K562 (cell line): Measurements from ENCODE around the gene WWC2. TPM values are rescaled to one million over a fixed set of nuclear protein-coding genes. Genes with fewer than 3 reads are reported as not detected.

Source experiments
- CEBPB ChIP-seq: fragments of 450-650 bp; IDR thresholded peaks from 2 replicates; pipeline ENCODE4 v1.6.1; 2016; ENCODE audit warnings: missing genetic modification characterization, missing compliant biosample characterization
- CEBPG ChIP-seq, 3 experiments: fragments of 200-800 bp in 1 of 3; sonication (Bioruptor generic) in 1 of 3; sonication (generic) in 1 of 3; formaldehyde crosslinking in 1 of 3; IDR thresholded peaks in 2 of 3; conservative IDR thresholded peaks in 1 of 3; 2 replicates each; pipeline versions ENCODE4 v1.6.1 to v1.8.0; 2016 to 2022; ENCODE audit warnings: missing compliant biosample characterization in 2 of 3, missing genetic modification characterization in 2 of 3, mild to moderate bottlenecking in 1 of 3, missing genetic modification reagents in 1 of 3
- HIVEP1 ChIP-seq: fragments of 250-450 bp; sonication (Bioruptor Pico); IDR thresholded peaks from 2 replicates; pipeline ENCODE4 v1.4.0; 2020; ENCODE audit warnings: mild to moderate bottlenecking
- IFI16 ChIP-seq: fragments of 250-450 bp; sonication (Bioruptor Pico); IDR thresholded peaks from 2 replicates; pipeline ENCODE4 v2.1.2; 2022; ENCODE audit warnings: mild to moderate bottlenecking, inconsistent platforms
- PRPF4 ChIP-seq: fragments of 200-400 bp; formaldehyde crosslinking; IDR thresholded peaks from one replicate; pipeline ENCODE4 v1.6.1; 2017; ENCODE audit warnings: low read length, low read depth, mild to moderate bottlenecking; ENCODE audit not compliant: insufficient read depth, poor library complexity, severe bottlenecking
- RBM15 ChIP-seq: fragments of 200-400 bp; formaldehyde crosslinking; IDR thresholded peaks from 2 replicates; pipeline ENCODE4 v1.6.1; 2018; ENCODE audit warnings: mild to moderate bottlenecking, low read length, moderate library complexity; ENCODE audit not compliant: insufficient read depth
- RBM34 ChIP-seq: fragments of 200-400 bp; formaldehyde crosslinking; IDR thresholded peaks from 2 replicates; pipeline ENCODE4 v1.6.1; 2018; ENCODE audit warnings: low read length, borderline replicate concordance; ENCODE audit not compliant: insufficient read depth
- TEAD1 ChIP-seq, 2 experiments: fragments of 450-650 bp in 1 of 2; sonication (generic) in 1 of 2; formaldehyde crosslinking; IDR thresholded peaks; 2 replicates each; pipeline versions ENCODE4 v1.4.0 to v1.8.0; 2020 to 2022; ENCODE audit warnings: mild to moderate bottlenecking in 2 of 2, missing genetic modification reagents in 1 of 2
- XRCC3 ChIP-seq: fragments of 450-650 bp; IDR thresholded peaks from 2 replicates; pipeline ENCODE4 v1.6.1; 2017; ENCODE audit warnings: mild to moderate bottlenecking, moderate library complexity
- ZNF444 ChIP-seq: fragments of 250-450 bp; sonication (Bioruptor Pico); IDR thresholded peaks from 2 replicates; pipeline ENCODE4 v1.4.0; 2020; ENCODE audit warnings: mild to moderate bottlenecking, moderate library complexity
- ZNF778 ChIP-seq: fragments of 450-650 bp; formaldehyde crosslinking; IDR thresholded peaks from 2 replicates; pipeline ENCODE4 v1.4.0; 2020; ENCODE audit warnings: mild to moderate bottlenecking, moderate library complexity
- polyA plus RNA-seq, 8 experiments: library from polyadenylated mRNA; depleted of rRNA in 4 of 8; stranded (reverse) in 5 of 8; unstranded in 3 of 8; fragments of >200 nt; fragmentation: Nextera tagmentation in 2 of 8; fragmentation: Illumina TruSeq in 1 of 8; extraction: Ambion mirVana in 2 of 8; extraction: Trizol in 1 of 8; gene quantifications; 2 replicates each; pipeline versions ENCODE4 v1.2.1 to v1.2.3, GENCODE V29; 2011 to 2014; ENCODE audit warnings: inconsistent platforms in 1 of 8, missing spikeins in 1 of 8
- total RNA-seq, 7 experiments: library from RNA; depleted of rRNA in 6 of 7; stranded (reverse); fragments of >200 nt in 6 of 7; fragmentation: Illumina TruSeq in 2 of 7; extraction: Trizol in 2 of 7; gene quantifications; 2 replicates each; pipeline versions ENCODE4 v1.2.1 to v1.2.3, GENCODE V29; 2011 to 2021; ENCODE audit warnings: low replicate concordance in 1 of 7
- TF ChIP-seq, protein P1 (sequence below): fragments of 250-450 bp; sonication (Bioruptor Pico); IDR thresholded peaks from 2 replicates; pipeline ENCODE4 v1.4.0; 2020; ENCODE audit warnings: mild to moderate bottlenecking, moderate library complexity
- TF ChIP-seq, protein P2 (sequence below): fragments of 450-650 bp; IDR thresholded peaks from 2 replicates; pipeline ENCODE4 v1.6.1; 2018; ENCODE audit not compliant: partially characterized antibody
- TF ChIP-seq, protein P3 (sequence below): fragments of 250-450 bp; sonication (Bioruptor Pico); IDR thresholded peaks from 2 replicates; pipeline ENCODE4 v1.9.0; 2021; ENCODE audit warnings: mild to moderate bottlenecking
- TF ChIP-seq, protein P4 (sequence below), 3 experiments: fragments of 200-800 bp in 1 of 3; fragments of 250-450 bp in 1 of 3; fragments of 450-650 bp in 1 of 3; sonication (Bioruptor Pico) in 1 of 3; sonication (Bioruptor generic) in 1 of 3; formaldehyde crosslinking in 1 of 3; IDR thresholded peaks; 2 replicates each; pipeline versions ENCODE4 v1.6.1 to v1.8.0; 2016 to 2022; ENCODE audit warnings: mild to moderate bottlenecking in 2 of 3, missing genetic modification characterization in 2 of 3, missing compliant biosample characterization in 1 of 3, moderate library complexity in 1 of 3

The WWC2 gene
- total and polyA plus RNA-seq, 9 of the 15 experiments (the other 6 are each of a cell fraction or from before 2014, with no cell fraction given): 3.7 to 39.4 (median 19.6) TPM

DNA sequence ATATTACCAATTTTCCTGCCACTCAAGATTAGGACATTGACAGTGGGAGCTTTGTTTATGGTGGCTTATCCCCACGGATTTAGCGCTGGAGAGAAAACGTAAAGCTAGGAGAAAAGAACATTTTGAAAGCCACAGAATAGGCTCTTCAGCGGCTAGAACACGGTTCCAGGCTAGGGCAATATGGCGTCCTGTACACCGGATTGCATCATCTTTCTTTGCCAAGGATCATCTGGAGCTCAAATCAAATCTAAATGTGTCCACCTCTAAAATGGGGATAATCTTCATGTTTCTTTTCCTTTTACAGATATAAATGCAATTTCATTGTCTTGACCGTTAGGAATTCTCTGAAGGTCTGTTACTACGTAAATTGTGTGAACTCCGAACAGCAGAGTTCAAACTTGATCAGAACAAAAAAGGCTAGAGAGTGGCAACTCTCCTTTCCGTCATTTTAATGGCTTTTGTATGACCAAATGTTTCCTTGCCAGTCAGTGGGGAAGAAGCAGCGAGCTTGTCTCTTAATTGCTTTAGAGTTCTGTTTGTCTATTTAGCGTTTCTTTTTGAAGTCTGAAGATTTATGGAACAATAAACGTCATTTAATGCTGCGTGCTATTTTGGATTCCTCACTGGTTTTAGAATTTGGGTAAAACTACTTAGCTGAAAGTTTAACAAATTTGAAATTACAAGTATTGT lies 2.6 kb upstream of the WWC2 start (continued):
- no peak for TF ChIP-seq ZNF778
- TF ChIP-seq PRPF4: no peak
- peak; percentile 84 for TF ChIP-seq CEBPG (CRISPR knock-in tag; IDR thresholded peaks at IDR 0.05)
- peak; percentile 79 to 80 for TF ChIP-seq CEBPG (tag; conservative IDR thresholded peaks at IDR 0.05 in 1 of 2, IDR thresholded peaks at IDR 0.05 in 1 of 2)
- TF ChIP-seq TEAD1 (CRISPR knock-in tag; IDR thresholded peaks at IDR 0.05): no peak
- TF ChIP-seq ZNF444 (CRISPR knock-in tag): no peak
- no peak for TF ChIP-seq RBM34
- TF ChIP-seq HIVEP1 (CRISPR knock-in tag): no peak
- peak; percentile 61 for TF ChIP-seq CEBPB
- TF ChIP-seq XRCC3: no peak
- TF ChIP-seq RBM15: no peak
- TF ChIP-seq, protein P1, sequence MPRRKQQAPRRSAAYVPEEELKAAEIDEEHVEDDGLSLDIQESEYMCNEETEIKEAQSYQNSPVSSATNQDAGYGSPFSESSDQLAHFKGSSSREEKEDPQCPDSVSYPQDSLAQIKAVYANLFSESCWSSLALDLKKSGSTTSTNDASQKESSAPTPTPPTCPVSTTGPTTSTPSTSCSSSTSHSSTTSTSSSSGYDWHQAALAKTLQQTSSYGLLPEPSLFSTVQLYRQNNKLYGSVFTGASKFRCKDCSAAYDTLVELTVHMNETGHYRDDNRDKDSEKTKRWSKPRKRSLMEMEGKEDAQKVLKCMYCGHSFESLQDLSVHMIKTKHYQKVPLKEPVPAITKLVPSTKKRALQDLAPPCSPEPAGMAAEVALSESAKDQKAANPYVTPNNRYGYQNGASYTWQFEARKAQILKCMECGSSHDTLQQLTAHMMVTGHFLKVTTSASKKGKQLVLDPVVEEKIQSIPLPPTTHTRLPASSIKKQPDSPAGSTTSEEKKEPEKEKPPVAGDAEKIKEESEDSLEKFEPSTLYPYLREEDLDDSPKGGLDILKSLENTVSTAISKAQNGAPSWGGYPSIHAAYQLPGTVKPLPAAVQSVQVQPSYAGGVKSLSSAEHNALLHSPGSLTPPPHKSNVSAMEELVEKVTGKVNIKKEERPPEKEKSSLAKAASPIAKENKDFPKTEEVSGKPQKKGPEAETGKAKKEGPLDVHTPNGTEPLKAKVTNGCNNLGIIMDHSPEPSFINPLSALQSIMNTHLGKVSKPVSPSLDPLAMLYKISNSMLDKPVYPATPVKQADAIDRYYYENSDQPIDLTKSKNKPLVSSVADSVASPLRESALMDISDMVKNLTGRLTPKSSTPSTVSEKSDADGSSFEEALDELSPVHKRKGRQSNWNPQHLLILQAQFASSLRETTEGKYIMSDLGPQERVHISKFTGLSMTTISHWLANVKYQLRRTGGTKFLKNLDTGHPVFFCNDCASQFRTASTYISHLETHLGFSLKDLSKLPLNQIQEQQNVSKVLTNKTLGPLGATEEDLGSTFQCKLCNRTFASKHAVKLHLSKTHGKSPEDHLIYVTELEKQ (CRISPR knock-in tag): no peak
- TF ChIP-seq, protein P2, sequence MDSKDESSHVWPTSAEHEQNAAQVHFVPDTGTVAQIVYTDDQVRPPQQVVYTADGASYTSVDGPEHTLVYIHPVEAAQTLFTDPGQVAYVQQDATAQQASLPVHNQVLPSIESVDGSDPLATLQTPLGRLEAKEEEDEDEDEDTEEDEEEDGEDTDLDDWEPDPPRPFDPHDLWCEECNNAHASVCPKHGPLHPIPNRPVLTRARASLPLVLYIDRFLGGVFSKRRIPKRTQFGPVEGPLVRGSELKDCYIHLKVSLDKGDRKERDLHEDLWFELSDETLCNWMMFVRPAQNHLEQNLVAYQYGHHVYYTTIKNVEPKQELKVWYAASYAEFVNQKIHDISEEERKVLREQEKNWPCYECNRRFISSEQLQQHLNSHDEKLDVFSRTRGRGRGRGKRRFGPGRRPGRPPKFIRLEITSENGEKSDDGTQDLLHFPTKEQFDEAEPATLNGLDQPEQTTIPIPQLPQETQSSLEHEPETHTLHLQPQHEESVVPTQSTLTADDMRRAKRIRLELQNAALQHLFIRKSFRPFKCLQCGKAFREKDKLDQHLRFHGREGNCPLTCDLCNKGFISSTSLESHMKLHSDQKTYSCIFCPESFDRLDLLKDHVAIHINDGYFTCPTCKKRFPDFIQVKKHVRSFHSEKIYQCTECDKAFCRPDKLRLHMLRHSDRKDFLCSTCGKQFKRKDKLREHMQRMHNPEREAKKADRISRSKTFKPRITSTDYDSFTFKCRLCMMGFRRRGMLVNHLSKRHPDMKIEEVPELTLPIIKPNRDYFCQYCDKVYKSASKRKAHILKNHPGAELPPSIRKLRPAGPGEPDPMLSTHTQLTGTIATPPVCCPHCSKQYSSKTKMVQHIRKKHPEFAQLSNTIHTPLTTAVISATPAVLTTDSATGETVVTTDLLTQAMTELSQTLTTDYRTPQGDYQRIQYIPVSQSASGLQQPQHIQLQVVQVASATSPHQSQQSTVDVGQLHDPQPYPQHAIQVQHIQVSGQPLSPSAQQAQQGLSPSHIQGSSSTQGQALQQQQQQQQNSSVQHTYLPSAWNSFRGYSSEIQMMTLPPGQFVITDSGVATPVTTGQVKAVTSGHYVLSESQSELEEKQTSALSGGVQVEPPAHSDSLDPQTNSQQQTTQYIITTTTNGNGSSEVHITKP: no peak
- TF ChIP-seq, protein P3, sequence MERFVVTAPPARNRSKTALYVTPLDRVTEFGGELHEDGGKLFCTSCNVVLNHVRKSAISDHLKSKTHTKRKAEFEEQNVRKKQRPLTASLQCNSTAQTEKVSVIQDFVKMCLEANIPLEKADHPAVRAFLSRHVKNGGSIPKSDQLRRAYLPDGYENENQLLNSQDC (CRISPR knock-in tag): no peak
- no peak for TF ChIP-seq IFI16 (CRISPR knock-in tag)
- TF ChIP-seq, protein P4, sequence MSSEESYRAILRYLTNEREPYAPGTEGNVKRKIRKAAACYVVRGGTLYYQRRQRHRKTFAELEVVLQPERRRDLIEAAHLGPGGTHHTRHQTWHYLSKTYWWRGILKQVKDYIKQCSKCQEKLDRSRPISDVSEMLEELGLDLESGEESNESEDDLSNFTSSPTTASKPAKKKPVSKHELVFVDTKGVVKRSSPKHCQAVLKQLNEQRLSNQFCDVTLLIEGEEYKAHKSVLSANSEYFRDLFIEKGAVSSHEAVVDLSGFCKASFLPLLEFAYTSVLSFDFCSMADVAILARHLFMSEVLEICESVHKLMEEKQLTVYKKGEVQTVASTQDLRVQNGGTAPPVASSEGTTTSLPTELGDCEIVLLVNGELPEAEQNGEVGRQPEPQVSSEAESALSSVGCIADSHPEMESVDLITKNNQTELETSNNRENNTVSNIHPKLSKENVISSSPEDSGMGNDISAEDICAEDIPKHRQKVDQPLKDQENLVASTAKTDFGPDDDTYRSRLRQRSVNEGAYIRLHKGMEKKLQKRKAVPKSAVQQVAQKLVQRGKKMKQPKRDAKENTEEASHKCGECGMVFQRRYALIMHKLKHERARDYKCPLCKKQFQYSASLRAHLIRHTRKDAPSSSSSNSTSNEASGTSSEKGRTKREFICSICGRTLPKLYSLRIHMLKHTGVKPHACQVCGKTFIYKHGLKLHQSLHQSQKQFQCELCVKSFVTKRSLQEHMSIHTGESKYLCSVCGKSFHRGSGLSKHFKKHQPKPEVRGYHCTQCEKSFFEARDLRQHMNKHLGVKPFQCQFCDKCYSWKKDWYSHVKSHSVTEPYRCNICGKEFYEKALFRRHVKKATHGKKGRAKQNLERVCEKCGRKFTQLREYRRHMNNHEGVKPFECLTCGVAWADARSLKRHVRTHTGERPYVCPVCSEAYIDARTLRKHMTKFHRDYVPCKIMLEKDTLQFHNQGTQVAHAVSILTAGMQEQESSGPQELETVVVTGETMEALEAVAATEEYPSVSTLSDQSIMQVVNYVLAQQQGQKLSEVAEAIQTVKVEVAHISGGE (CRISPR knock-in tag; IDR thresholded peaks at IDR 0.05): no peak
